IPS DF 19.7 (cell line): Measurements from ENCODE around the gene BEGAIN.

ENCODE experiments used
- DNase-seq: peaks from one replicate; pipeline ENCODE4 v3.0.0-alpha.2; 2013; ENCODE audit warnings: low read depth, low spot score

The BEGAIN gene

GRCh38 chr14:100568164-100568997 is 18.8 kb downstream of the BEGAIN start:
- no peak for DNase-seq

DNA sequence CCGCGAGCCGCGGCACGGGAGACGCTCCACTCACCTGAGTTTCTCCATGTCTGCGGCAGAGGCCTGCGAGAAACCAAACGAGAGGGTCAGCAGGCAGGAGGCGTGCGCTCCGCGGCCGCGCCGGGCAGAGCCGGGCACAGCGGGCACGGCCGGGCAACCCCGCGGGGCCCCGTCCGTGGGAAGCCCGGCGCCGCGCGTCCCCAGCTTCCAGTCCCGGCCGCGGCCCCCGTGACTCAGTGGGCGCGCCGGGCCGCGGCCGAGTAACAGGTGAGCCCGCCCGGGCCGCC is 19.4 kb downstream of the BEGAIN start:
- no peak for DNase-seq

DNA sequence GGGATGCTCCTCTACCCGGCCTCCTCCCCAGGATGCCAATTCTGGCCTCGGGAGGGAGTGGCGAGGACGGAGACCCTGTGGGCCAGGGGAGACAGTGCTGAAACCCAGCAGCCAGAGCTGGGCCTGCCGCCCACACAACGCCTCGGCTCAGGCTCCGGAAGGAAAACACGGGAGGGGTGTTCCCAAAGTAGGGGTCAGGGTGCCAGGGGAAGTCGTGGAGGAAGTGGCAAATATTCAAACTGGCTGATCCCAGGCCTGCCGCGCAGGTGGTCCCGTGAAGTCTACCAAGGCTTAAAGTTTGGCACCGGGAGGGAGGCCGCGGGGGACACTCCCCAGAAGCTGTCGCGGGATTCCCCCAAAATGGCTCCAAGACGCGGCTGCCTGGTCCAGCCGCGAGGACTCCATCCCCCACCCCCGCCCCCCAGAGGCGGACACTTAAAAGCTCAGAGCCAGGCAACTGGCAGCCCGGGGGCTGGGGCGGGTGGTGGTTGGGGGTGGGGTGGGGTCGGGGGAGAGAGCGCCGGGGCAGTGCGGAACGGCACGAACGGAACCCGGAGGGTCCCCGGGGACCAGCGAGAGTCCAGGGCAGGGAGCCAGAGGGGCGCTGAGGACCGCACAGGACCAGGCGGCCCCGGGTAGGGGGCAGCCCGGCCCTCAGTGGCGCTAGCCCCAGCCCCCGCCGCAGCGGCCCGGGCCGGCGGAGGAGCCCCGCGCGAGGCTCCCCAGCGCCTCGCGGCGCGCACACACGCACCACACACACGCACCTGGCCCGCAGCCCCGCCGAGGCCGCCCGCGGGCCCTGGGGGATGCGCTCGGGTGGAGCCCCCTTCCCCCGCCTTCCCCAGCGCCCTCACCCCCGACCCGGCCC is 20.0 kb downstream of the BEGAIN start:
- no peak for DNase-seq

GRCh38 chr14:100566586-100566985 is 20.6 kb downstream of the BEGAIN start:
- DNase-seq: no peak

DNA sequence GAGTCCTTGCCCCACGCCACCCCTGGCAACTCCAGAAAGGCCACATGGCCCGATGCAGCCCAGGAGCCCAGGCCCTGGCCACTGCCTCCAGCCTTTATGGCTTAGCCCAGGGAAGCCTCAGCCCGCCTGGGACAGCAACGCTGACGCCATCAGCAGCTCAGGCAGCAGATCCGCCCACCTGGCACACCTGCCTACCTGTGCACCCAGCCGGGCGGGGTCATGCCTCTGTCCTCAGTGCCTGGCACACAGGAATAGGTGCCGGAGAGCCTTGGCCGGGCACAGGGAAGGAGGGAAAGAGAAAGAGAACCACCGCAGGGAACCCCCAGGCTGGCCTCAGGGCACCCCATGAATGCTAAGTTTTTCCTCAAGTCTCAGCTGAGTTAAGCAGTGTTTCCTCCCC is 21.1 kb downstream of the BEGAIN start:
- DNase-seq: no peak

- DNase-seq: no peak
Measured at GRCh38 chr14:100565650-100566049, 21.6 kb downstream of the BEGAIN start.

DNA sequence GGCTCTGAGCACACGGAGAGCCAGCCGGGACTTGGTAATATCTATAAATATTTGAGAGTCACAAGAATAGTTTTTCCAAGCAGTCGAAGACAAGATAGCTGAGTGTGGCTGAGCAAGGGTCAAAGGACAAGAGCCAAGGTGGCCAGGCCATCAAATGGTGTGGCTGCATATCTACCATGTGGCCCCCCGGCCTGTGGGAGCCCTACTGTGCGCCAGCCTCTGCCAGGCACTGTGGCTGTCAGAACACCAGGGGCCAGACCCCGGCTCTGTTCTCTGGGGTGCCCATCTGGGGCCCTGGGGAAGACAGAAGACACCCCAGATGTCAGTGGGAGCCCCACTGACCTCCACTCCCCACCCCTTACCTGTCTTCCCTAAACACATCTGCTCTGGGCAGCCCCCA is 22.7 kb downstream of the BEGAIN start:
- no peak for DNase-seq

DNA sequence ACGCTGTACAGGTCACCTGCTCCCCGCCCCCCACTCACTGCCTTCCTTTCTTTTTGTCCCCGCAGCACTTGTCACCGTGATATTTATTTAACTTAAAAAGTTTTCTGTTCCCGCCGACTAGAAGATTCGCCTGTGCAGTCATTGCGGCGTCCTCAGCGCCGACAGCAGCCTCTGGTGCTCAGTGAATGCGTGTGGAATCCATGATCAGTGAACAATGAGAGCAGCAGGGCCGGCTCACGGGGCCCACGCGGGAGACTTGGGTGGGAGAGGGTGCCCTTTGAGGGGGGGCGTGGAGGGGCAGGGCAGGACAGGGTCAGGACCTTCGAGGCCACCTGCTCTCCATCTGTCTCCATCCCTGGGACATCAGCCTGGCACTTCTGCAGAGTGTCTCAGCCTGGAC is 24.5 kb downstream of the BEGAIN start:
- no peak for DNase-seq

- no peak for DNase-seq
Measured at GRCh38 chr14:100561005-100561404, 26.2 kb downstream of the BEGAIN start.

DNA sequence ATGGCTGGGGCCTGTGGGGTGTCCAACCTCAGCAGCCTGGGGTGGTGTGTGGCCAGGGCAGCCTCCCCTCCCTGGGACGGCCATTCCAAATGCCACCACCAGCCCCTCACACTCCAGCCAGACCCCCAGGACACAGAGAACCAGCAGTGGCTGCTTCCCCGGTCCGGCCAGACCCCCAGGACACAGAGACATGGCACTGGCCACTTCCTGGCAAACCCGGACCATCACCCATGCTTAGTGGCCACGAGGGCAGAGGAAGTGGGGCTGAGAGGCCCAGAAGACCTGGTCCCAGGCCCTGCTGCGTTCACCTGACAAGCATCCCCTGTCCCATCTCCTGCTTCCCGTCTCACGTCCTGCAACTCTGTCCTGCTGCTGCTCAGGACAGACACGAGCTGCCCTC is 26.7 kb downstream of the BEGAIN start:
- DNase-seq: no peak

DNA sequence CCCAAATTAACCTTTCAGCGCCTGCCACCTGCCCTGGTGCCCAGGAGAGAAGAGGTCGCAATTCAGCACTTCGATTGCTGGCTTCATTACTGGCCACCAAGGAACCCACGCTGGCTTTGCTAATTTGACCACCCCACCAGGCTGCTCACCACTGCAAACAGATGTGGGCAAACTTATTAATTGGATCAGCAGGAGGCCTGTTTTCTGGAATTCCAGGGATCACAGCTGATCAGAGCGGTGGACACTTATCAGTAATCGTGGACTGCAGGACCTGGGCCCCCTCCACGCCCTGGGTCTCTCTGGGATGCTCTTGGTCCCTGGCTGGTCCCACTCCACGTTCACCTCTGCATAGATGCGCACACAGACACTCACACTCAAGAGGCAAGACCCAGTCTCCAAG is 27.8 kb downstream of the BEGAIN start:
- no peak for DNase-seq

GRCh38 chr14:100558966-100559365 is 28.3 kb downstream of the BEGAIN start:
- DNase-seq: no peak

- no peak for DNase-seq
Measured at GRCh38 chr14:100558226-100558625, 29.0 kb downstream of the BEGAIN start.

DNA sequence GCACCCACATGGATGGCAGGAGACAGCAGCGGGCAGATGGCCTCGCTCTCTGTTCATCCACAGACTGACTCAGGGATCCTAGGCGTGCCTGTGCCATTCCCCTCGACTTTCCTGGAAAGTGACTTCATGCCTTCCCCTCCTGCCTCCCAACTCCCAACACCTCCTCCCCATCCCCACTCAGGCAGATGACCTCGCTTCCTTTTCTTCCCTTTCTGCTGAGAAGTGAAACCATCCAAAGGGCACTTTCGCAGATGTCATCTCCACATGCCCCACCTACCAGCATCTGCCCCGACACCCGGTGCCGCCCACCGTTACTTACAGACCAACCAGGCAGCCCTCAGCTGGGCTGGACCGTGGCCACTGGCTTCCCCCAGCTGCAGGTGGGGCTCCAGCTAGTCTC is 29.6 kb downstream of the BEGAIN start:
- no peak for DNase-seq

GRCh38 chr14:100556936-100557505 is 30.2 kb downstream of the BEGAIN start:
- DNase-seq: no peak

GRCh38 chr14:100556140-100556475 is 31.1 kb downstream of the BEGAIN start:
- DNase-seq: no peak

DNA sequence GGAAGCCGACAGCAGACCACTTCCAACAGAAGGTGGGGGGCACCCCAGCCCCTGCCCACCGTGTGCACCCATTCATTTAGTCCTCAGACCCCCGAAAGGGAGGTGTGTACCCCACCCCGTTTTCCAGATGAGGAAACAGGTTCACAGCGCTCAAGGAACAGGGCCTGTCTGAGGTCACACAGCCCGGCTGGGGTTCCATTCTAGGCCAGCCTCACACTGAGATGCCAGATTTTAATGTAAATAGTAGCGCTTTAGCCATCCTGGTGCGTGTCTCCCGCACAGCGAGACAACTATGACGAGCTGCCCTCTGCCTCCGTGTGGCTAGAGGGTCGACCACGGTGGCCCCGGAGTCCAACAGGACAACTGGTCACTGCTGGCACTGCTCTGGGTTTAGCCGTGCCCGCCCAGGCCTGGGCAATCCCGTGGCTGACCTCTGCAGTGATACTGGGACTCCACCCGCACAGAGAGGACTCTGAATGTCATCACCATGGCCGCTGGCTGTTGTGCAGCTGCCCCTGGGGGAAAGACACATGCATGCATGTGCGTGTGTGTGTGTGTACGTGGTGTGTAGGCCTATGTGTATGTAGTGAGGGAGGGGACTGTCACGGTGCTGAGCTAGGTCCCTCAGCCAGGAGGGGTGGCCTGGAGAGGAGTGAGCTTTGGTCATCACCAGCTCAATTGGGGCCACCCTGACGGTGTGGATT is 31.6 kb downstream of the BEGAIN start:
- no peak for DNase-seq

GRCh38 chr14:100554696-100555320 is 32.4 kb downstream of the BEGAIN start:
- no peak for DNase-seq

DNA sequence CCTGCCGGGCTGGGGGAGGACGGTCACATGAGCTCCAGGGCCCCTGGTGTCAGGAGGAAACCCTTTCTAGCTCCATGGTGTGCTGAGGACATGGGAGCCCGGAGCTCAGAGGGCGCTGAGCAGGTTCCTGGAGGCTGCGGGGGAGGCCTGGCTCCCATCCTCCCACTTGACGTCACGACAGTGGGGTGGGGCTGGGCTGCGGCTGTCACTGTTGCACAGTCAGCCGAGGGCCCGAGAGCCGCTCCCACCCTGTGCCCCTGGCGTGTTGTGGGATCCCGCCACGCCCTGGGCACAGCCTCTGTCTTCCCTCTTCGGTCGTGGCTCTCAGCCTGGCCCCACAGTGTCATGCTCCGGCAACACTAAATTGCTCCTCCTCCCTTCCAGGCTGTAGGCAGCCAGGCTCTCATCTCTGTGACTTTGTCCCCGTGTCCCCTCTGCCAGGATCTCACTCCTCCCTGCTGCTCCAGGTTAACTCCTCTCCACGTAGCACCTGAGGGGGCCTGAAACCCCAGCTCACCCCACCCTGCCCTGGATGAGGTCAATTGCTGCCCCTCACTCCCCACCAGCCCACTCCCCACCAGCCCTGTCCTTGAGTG is 33.0 kb downstream of the BEGAIN start:
- DNase-seq: no peak

DNA sequence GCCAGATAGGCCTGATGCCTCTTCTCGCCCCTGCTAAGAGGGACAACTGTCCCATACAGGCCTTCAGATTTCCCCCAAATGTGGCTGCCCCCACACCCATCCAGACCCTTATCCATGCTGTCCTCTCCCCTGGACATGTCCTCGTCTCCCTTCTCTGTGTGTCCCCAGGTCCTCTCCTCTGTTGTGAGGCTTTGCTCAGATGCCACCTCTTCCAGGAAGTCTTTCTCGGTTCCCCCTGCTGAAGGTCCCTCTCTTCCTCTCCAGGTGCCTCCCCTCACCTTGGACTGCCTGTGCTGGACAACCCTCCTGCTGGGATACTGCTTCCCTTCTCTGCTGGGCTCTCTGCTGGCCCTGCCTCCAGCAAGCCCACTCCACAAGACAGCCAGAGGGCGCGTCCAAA is 33.7 kb downstream of the BEGAIN start:
- no peak for DNase-seq

GRCh38 chr14:100552524-100553125 is 34.6 kb downstream of the BEGAIN start:
- DNase-seq: no peak
